ENCODE measurements around the gene KLHL22.

DNA sequence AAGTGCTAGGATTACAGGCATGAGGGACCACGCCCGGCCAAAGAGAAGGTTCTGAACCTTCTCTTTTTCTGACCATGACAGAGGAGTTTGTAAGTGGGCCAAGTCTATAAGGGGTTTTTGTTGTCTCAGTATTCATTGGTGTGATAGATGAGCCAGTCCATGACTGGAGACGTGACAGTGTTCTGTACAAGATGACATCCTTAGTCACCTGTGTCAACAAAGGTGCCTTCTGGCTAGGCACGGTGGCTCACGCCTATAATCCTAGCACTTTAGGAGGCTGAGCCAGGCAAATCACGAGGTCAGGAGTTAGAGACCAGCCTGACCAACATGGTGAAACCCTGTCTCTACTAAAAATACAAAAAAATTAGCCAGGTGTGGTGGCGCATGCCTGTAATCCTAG is 4.2 kb upstream of the KLHL22 start:
- TF ChIP-seq, protein P1, sequence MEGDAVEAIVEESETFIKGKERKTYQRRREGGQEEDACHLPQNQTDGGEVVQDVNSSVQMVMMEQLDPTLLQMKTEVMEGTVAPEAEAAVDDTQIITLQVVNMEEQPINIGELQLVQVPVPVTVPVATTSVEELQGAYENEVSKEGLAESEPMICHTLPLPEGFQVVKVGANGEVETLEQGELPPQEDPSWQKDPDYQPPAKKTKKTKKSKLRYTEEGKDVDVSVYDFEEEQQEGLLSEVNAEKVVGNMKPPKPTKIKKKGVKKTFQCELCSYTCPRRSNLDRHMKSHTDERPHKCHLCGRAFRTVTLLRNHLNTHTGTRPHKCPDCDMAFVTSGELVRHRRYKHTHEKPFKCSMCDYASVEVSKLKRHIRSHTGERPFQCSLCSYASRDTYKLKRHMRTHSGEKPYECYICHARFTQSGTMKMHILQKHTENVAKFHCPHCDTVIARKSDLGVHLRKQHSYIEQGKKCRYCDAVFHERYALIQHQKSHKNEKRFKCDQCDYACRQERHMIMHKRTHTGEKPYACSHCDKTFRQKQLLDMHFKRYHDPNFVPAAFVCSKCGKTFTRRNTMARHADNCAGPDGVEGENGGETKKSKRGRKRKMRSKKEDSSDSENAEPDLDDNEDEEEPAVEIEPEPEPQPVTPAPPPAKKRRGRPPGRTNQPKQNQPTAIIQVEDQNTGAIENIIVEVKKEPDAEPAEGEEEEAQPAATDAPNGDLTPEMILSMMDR (IDR thresholded peaks at IDR 0.05) = no peak
- TF ChIP-seq, protein P2, sequence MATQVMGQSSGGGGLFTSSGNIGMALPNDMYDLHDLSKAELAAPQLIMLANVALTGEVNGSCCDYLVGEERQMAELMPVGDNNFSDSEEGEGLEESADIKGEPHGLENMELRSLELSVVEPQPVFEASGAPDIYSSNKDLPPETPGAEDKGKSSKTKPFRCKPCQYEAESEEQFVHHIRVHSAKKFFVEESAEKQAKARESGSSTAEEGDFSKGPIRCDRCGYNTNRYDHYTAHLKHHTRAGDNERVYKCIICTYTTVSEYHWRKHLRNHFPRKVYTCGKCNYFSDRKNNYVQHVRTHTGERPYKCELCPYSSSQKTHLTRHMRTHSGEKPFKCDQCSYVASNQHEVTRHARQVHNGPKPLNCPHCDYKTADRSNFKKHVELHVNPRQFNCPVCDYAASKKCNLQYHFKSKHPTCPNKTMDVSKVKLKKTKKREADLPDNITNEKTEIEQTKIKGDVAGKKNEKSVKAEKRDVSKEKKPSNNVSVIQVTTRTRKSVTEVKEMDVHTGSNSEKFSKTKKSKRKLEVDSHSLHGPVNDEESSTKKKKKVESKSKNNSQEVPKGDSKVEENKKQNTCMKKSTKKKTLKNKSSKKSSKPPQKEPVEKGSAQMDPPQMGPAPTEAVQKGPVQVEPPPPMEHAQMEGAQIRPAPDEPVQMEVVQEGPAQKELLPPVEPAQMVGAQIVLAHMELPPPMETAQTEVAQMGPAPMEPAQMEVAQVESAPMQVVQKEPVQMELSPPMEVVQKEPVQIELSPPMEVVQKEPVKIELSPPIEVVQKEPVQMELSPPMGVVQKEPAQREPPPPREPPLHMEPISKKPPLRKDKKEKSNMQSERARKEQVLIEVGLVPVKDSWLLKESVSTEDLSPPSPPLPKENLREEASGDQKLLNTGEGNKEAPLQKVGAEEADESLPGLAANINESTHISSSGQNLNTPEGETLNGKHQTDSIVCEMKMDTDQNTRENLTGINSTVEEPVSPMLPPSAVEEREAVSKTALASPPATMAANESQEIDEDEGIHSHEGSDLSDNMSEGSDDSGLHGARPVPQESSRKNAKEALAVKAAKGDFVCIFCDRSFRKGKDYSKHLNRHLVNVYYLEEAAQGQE (IDR thresholded peaks at IDR 0.05; ENCODE audit: insufficient read depth in 1 of 2, low read depth in 2 of 2, low read length in 1 of 2) = no peak
- TF ChIP-seq POLR2AphosphoS5 (IDR thresholded peaks at IDR 0.05; ENCODE audit: low read depth, low read length) (no peak), TCF7L2 (IDR thresholded peaks at IDR 0.05; ENCODE audit: low read depth, low read length) (no peak), SIN3A (IDR thresholded peaks at IDR 0.05; ENCODE audit: borderline replicate concordance, insufficient read depth, low read depth, low read length) (no peak)

All from Panc1 (cell line).